Ascending aorta (tissue), 2 donors: ENCODE results near the gene CCDC83. TPM values are rescaled to one million over a fixed set of nuclear protein-coding genes. Genes with fewer than 3 reads are reported as not detected.
"Not testable (repeated sequence)": the region's sequence is repeated elsewhere in the genome, so short reads cannot be mapped to it uniquely, and the experiment has no call there.

Source experiments
- DNase-seq, 2 donors: peaks; one replicate each; pipeline ENCODE4 v3.0.0-alpha.2; 2019; ENCODE audit warnings: low spot score in 2 of 2
- H3K27ac ChIP-seq, 2 donors: fragments of 200-600 bp; sonication (generic); one replicate each; pipeline ENCODE4 v1.5.1; 2016 to 2017; ENCODE audit warnings: mild to moderate bottlenecking in 1 of 2
- H3K27me3 ChIP-seq: fragments of 200-600 bp; sonication (generic); one replicate; pipeline ENCODE4 v1.5.1; 2017
- H3K36me3 ChIP-seq, 2 donors: fragments of 200-600 bp; sonication (generic); one replicate each; pipeline ENCODE4 v1.5.1; 2016
- H3K4me1 ChIP-seq, 2 donors: fragments of 200-600 bp; sonication (generic); one replicate each; pipeline ENCODE4 v1.5.1; 2016 to 2017; ENCODE audit warnings: mild to moderate bottlenecking in 1 of 2
- H3K4me3 ChIP-seq, 2 donors: fragments of 200-600 bp; sonication (generic); one replicate each; pipeline ENCODE4 v1.5.1; 2016 to 2017; ENCODE audit warnings: mild to moderate bottlenecking in 1 of 2
- H3K9me3 ChIP-seq, 2 donors: fragments of 200-600 bp; sonication (generic); one replicate each; pipeline ENCODE4 v1.5.1; 2016
- CTCF ChIP-seq, 3 experiments: fragments of 200-600 bp in 2 of 3; fragments of 450-650 bp in 1 of 3; sonication (generic) in 2 of 3; IDR thresholded peaks; one replicate each; pipeline ENCODE4 v1.5.1; 2016 to 2019; ENCODE audit warnings: antibody characterized with exemption in 3 of 3, mild to moderate bottlenecking in 1 of 3, moderate library complexity in 1 of 3
- intact Hi-C: fragments of 100-400 bp; cut with DNase I; formaldehyde crosslinking; loops from one replicate; pipeline ENCODE4 v1.15.1; 2023
- total RNA-seq: library from RNA; depleted of rRNA; stranded (reverse); fragments of >200 nt; gene quantifications from one replicate; pipeline ENCODE4 v1.1.0, GENCODE V29; 2016

The CCDC83 gene
- total RNA-seq, 1 donor from 2014 or later, result not detected

- intact Hi-C loops, result no loop called here
- Histone ChIP-seq H3K9me3 (peaks cover 0 to 7% of the 10 kb centered on the region in 2 donors), H3K36me3 (no peaks in the 10 kb centered on the region), H3K27me3 (no peaks in the 10 kb centered on the region), H3K4me3 (no peak overlapping the region), H3K27ac (no peak overlapping the region), H3K4me1 (no peaks in the 10 kb centered on the region)
- DNase-seq, result no peak
- no peak for TF ChIP-seq CTCF (IDR thresholded peaks at IDR 0.05)
Observed at GRCh38 chr11:85847436-85847835, 7.7 kb upstream of the CCDC83 start.

DNA sequence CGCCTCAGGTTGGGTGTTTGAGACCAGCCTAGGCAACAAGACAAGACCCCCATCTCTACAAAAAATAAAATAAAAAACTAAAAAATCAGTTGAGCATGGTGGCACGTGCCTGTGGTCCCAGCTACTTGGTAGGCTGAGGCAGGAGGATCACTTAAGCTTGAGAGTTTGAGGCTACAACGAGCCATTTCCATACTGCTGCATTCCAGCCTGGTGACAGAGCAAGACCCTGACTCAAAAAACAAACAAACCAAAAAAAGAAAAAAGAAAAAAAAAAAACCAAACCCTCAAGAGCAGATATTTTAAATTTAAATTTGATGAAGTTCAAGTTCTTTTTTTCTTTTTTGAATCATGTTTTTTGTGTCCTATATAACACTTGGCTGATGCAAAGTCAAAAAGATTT is 7.2 kb upstream of the CCDC83 start:
- H3K4me1 ChIP-seq, result no peaks in the 10 kb centered on the region
- H3K36me3 ChIP-seq, result no peaks in the 10 kb centered on the region
- H3K9me3 ChIP-seq, result peaks cover 0 to 7% of the 10 kb centered on the region in 2 donors
- no peaks in the 10 kb centered on the region for H3K27me3 ChIP-seq
- intact Hi-C loops, result no loop called here
- no peak overlapping the region for H3K4me3 ChIP-seq
- TF ChIP-seq CTCF (IDR thresholded peaks at IDR 0.05), result no peak
- DNase-seq, result no peak
- no peak overlapping the region for H3K27ac ChIP-seq

GRCh38 chr11:85848556-85848955 is 6.6 kb upstream of the CCDC83 start:
- Histone ChIP-seq H3K4me3 (no peak overlapping the region), H3K36me3 (no peaks in the 10 kb centered on the region), H3K4me1 (no peaks in the 10 kb centered on the region), H3K27me3 (no peaks in the 10 kb centered on the region), H3K9me3 (peaks cover 0 to 7% of the 10 kb centered on the region in 2 donors), H3K27ac (no peak overlapping the region)
- no peak for TF ChIP-seq CTCF (IDR thresholded peaks at IDR 0.05)
- intact Hi-C loops, result no loop called here
- no peak for DNase-seq

- not testable (repeated sequence) for H3K36me3 ChIP-seq, H3K27ac ChIP-seq, H3K9me3 ChIP-seq, H3K4me3 ChIP-seq, DNase-seq, H3K4me1 ChIP-seq, H3K27me3 ChIP-seq
- intact Hi-C loops, result loop anchor here (10.0 kb wide), 3 partner anchors 122 to 192 kb away; partner anchors contain the start of gene CREBZF
Observed at GRCh38 chr11:85852754-85853153, 2.4 kb upstream of the CCDC83 start.

- intact Hi-C loops, result loop anchor here (10.0 kb wide), 3 partner anchors 121 to 191 kb away; partner anchors contain the start of gene CREBZF
- not testable (repeated sequence) for DNase-seq, H3K4me1 ChIP-seq, H3K9me3 ChIP-seq, H3K36me3 ChIP-seq, H3K4me3 ChIP-seq, H3K27me3 ChIP-seq, H3K27ac ChIP-seq
Observed at GRCh38 chr11:85853541-85853940, 1.6 kb upstream of the CCDC83 start.

DNA sequence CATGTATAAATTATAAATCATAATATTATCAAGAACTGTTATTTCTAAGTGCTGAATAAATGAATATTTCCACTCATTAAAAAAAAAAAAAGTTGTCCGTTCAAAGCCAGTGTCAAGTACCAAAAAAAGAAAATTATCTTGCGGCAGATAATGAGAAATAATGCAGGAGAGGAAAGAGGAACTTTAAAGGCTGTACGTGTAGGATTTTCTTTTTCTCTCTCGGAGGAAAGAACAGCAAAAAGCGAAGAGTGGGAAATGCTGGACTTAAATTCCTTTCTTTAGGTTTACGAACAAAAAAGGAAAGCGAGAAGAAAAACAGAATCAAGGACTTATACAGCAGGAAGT is 999 bp upstream of the CCDC83 start:
- Histone ChIP-seq H3K4me1 (peaks cover 0 to 7% of the 10 kb centered on the region in 2 donors), H3K27me3 (no peaks in the 10 kb centered on the region), H3K4me3 (peak overlapping the region; percentile 73 to 77), H3K36me3 (no peaks in the 10 kb centered on the region), H3K9me3 (no peaks in the 10 kb centered on the region), H3K27ac (peak overlapping the region; percentile 79 to 83)
- TF ChIP-seq CTCF (IDR thresholded peaks at IDR 0.05), result no peak
- DNase-seq, result no peak
- intact Hi-C loops, result loop anchor here (2.0 to 10.0 kb wide), 4 partner anchors 121 to 437 kb away; partner anchors contain the start of gene CREBZF
